Sigmoid colon (tissue), 7 donors: ENCODE measurements around the gene CUL9. TPM values are rescaled to one million over a fixed set of nuclear protein-coding genes. Genes with fewer than 3 reads are reported as not detected.

Experiments used
- DNase-seq: peaks from one replicate; pipeline ENCODE4 v3.0.0-alpha.2; 2019
- H3K27ac ChIP-seq, 4 donors: fragments of 200-600 bp; sonication (generic); one replicate each; pipeline ENCODE4 v1.5.1; 2016 to 2019; ENCODE audit warnings: mild to moderate bottlenecking in 1 of 4
- H3K27me3 ChIP-seq, 3 donors: fragments of 200-600 bp; sonication (generic); one replicate each; pipeline ENCODE4 v1.5.1; 2019; ENCODE audit warnings: mild to moderate bottlenecking in 1 of 3
- H3K36me3 ChIP-seq, 4 donors: fragments of 200-600 bp; sonication (generic); one replicate each; pipeline ENCODE4 v1.5.1; 2016 to 2019
- H3K4me1 ChIP-seq, 4 donors: fragments of 200-600 bp; sonication (generic); one replicate each; pipeline ENCODE4 v1.5.1; 2017 to 2019
- H3K4me3 ChIP-seq, 4 donors: fragments of 200-600 bp; sonication (generic); one replicate each; pipeline ENCODE4 v1.5.1; 2017 to 2019; ENCODE audit warnings: mild to moderate bottlenecking in 2 of 4, moderate library complexity in 1 of 4
- H3K9me3 ChIP-seq, 4 donors: fragments of 200-600 bp in 3 of 4; sonication (generic) in 3 of 4; one replicate each; pipeline versions ENCODE4 v1.5.1 to v1.6.1; 2013 to 2019
- EP300 ChIP-seq, 4 donors: sonication (generic); formaldehyde crosslinking; IDR thresholded peaks; one replicate each; pipeline ENCODE4 v1.6.1; 2017; ENCODE audit warnings: antibody characterized with exemption in 4 of 4
- POLR2A ChIP-seq, 2 donors: fragments of 450-650 bp; IDR thresholded peaks; one replicate each; pipeline ENCODE4 v1.6.1; 2016; ENCODE audit warnings: antibody characterized with exemption in 2 of 2, mild to moderate bottlenecking in 2 of 2, moderate library complexity in 2 of 2
- POLR2AphosphoS5 ChIP-seq, 4 donors: sonication (generic); formaldehyde crosslinking; IDR thresholded peaks; one replicate each; pipeline ENCODE4 v1.6.1; 2017; ENCODE audit warnings: antibody characterized with exemption in 4 of 4
- WGBS, 2 donors: extraction: QIAGEN DNeasy Blood & Tissue Kit; methylation state at CpG; one replicate each; pipeline ENCODE4 v1.1.7; 2013; 5-methylcytosine and 5-hydroxymethylcytosine counted together
- intact Hi-C: fragments of 100-400 bp; cut with DNase I; formaldehyde crosslinking; loops from one replicate; pipeline ENCODE4 v1.15.1; 2023
- polyA plus RNA-seq, 3 donors: library from polyadenylated mRNA; stranded (reverse); fragments of 200-250 nt; gene quantifications; one replicate each; pipeline ENCODE4 v1.2.3, GENCODE V29; 2013
- total RNA-seq, 4 donors: library from RNA; depleted of rRNA; stranded (reverse); fragments of >200 nt; gene quantifications; one replicate each; pipeline ENCODE4 v1.1.0, GENCODE V29; 2016
- TF ChIP-seq, protein P1 (sequence below), 4 experiments: fragments of 450-650 bp in 3 of 4; fragments of 200-600 bp in 1 of 4; IDR thresholded peaks; one replicate each; pipeline ENCODE4 v1.5.1; 2016 to 2019; ENCODE audit warnings: antibody characterized with exemption in 4 of 4, mild to moderate bottlenecking in 3 of 4, moderate library complexity in 2 of 4
- donor health status: healthy with polysubstance abuse.
- donor health status: Bipolar disorder and iron deficiency.
- donor health status: healthy.

CUL9 gene
- total and polyA plus RNA-seq, 7 donors = 5.1 to 49.6 (median 28.2) TPM

DNA sequence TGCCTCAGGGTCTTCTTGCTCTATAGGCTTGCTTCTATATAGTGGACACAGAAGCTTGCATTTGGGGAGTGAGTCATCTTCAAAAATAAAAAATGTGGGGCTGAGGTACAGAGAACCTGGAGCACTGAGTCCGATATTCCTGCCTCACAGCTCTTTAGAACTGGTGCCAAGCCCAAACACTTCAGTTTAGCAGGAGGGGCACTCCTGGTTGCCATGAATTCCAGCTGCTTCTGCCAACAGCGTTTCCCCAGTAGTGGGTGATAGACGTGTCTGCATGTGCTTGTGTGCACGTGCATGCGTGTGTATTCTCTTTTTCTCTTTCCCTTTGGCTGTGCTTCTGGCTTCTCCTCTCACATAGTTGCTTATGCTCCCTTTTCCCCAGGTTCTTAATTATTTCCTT lies 35.4 kb downstream of the CUL9 start:
- Histone ChIP-seq H3K4me3 (no peak overlapping the region), H3K4me1 (no peaks in the 10 kb centered on the region), H3K27me3 (no peaks in the 10 kb centered on the region), H3K36me3 (peaks cover 0 to 84% (median 16%) of the 10 kb centered on the region in 4 donors), H3K27ac (no peak overlapping the region), H3K9me3 (no peaks in the 10 kb centered on the region)
- intact Hi-C loops = no loop called here
- no peak for DNase-seq
- 93% methylated on average over 5 of the region's 5 CpGs for WGBS, 2 donors
- TF ChIP-seq POLR2AphosphoS5 (IDR thresholded peaks at IDR 0.05) = no peak
- TF ChIP-seq POLR2A (IDR thresholded peaks at IDR 0.05) = no peak
- TF ChIP-seq, protein P1, sequence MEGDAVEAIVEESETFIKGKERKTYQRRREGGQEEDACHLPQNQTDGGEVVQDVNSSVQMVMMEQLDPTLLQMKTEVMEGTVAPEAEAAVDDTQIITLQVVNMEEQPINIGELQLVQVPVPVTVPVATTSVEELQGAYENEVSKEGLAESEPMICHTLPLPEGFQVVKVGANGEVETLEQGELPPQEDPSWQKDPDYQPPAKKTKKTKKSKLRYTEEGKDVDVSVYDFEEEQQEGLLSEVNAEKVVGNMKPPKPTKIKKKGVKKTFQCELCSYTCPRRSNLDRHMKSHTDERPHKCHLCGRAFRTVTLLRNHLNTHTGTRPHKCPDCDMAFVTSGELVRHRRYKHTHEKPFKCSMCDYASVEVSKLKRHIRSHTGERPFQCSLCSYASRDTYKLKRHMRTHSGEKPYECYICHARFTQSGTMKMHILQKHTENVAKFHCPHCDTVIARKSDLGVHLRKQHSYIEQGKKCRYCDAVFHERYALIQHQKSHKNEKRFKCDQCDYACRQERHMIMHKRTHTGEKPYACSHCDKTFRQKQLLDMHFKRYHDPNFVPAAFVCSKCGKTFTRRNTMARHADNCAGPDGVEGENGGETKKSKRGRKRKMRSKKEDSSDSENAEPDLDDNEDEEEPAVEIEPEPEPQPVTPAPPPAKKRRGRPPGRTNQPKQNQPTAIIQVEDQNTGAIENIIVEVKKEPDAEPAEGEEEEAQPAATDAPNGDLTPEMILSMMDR (IDR thresholded peaks at IDR 0.05) = no peak
- no peak for TF ChIP-seq EP300 (IDR thresholded peaks at IDR 0.05)

DNA sequence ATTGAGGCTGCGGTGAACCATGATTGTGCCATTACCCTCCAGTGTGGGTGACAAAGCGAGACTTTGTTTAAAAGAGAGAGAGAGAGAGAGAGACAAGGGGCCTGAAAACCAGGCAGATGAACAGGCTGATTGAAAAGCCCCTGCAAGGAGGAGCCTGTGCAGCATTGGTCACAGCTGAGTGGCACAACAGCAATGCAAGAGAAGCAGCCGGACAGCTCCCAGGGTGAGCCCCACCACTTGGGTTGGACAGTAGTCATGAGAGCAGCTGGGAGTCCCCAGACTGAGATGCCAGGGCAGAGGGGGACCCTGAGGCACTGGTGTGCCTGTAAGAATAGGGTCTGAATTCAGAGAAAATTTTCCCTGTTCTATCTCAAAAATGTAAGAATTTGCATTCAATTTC lies 37.1 kb downstream of the CUL9 start:
- Histone ChIP-seq H3K27me3 (no peaks in the 10 kb centered on the region), H3K27ac (no peak overlapping the region), H3K9me3 (no peaks in the 10 kb centered on the region), H3K4me3 (no peak overlapping the region), H3K36me3 (peaks cover 0 to 88% (median 17%) of the 10 kb centered on the region in 4 donors), H3K4me1 (no peaks in the 10 kb centered on the region)
- 92 to 97% methylated on average over 3 of the region's 3 CpGs for WGBS, 2 donors
- intact Hi-C loops = no loop called here
- no peak for TF ChIP-seq EP300 (IDR thresholded peaks at IDR 0.05)
- TF ChIP-seq, protein P1 (IDR thresholded peaks at IDR 0.05) = no peak
- TF ChIP-seq POLR2AphosphoS5 (IDR thresholded peaks at IDR 0.05) = no peak
- TF ChIP-seq POLR2A (IDR thresholded peaks at IDR 0.05) = no peak
- no peak for DNase-seq

DNA sequence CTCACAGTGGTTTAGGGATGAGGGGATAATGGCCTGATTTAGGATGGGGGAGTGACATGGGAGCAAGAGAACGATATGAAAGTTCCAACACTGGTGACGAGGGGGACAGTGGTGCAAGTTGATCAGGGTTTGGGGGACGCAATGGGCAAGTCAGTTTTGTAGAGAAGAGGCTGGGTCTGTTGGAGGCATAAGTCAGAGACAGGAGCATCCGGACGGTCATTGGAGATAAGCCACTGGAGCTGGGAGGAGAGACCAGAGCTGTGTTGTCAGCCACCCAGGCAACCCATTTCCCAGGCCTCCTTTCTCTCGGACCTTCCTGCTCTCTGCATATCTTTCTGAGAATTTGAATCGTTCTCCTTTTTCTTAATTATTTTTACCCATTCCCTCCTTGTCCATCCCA lies 37.8 kb downstream of the CUL9 start:
- Histone ChIP-seq H3K27me3 (no peaks in the 10 kb centered on the region), H3K36me3 (peaks cover 0 to 84% (median 17%) of the 10 kb centered on the region in 4 donors)
- intact Hi-C loops = no loop called here

DNA sequence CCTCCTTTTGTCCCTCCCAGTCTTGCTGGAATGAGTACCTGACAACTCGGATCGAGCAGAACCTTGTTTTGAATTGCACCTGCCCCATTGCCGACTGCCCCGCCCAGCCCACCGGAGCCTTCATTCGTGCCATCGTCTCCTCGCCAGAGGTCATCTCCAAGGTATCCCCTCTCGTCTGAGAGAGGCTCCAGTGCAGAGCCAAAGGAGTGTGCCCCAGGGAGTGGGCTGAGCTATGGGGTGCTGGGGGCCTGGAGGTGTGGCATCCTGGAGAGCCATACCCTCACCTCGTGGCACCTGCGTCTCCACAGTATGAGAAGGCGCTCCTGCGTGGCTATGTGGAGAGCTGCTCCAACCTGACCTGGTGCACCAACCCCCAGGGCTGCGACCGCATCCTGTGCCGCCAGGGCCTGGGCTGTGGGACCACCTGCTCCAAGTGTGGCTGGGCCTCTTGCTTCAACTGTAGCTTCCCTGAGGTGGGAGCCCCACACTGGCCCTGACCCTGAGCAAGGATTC lies 38.5 kb downstream of the CUL9 start:
- intact Hi-C loops = no loop called here
- Histone ChIP-seq H3K4me3 (no peak overlapping the region), H3K36me3 (peaks cover 0 to 78% (median 12%) of the 10 kb centered on the region in 4 donors), H3K27ac (no peak overlapping the region), H3K27me3 (no peaks in the 10 kb centered on the region), H3K4me1 (no peaks in the 10 kb centered on the region), H3K9me3 (no peaks in the 10 kb centered on the region)
- peak; percentile 60 for DNase-seq
- TF ChIP-seq POLR2A (IDR thresholded peaks at IDR 0.05) = no peak
- TF ChIP-seq, protein P1 (IDR thresholded peaks at IDR 0.05) = no peak
- no peak for TF ChIP-seq EP300 (IDR thresholded peaks at IDR 0.05)
- no peak for TF ChIP-seq POLR2AphosphoS5 (IDR thresholded peaks at IDR 0.05)
- WGBS, 2 donors = 84 to 91% methylated on average over 16 of the region's 16 CpGs

More for the DNA sequence above, 37.8 kb downstream of the CUL9 start:
- Histone ChIP-seq H3K27ac (no peak overlapping the region), H3K9me3 (no peaks in the 10 kb centered on the region), H3K4me3 (no peak overlapping the region), H3K4me1 (no peaks in the 10 kb centered on the region)
- no peak for DNase-seq
- TF ChIP-seq EP300 (IDR thresholded peaks at IDR 0.05) (no peak), POLR2A (IDR thresholded peaks at IDR 0.05) (no peak), POLR2AphosphoS5 (IDR thresholded peaks at IDR 0.05) (no peak)
- TF ChIP-seq, protein P1 (IDR thresholded peaks at IDR 0.05) = no peak
- WGBS, 2 donors = 83 to 94% methylated on average over 7 of the region's 7 CpGs
